ENCODE data around the gene RNF220. TPM values are rescaled to one million over a fixed set of nuclear protein-coding genes. Genes with fewer than 3 reads are reported as not detected.

Gene RNF220
- total and polyA plus RNA-seq, 12 donors = 41.8 to 82.5 (median 58.0) TPM

- no peaks in the 10 kb centered on the region for H3K9me3 ChIP-seq
- no peaks in the 10 kb centered on the region for H3K36me3 ChIP-seq
- H3K27ac ChIP-seq = no peak overlapping the region
- intact Hi-C loops (cut with DNase I) = loop anchor here in 5 of 10 donors (5.0 to 10.0 kb wide), 3 partner anchors 64 to 82 kb away; no protein-coding TSS in a partner anchor
- H3K27me3 ChIP-seq = peaks cover 0 to 70% (median 62%) of the 10 kb centered on the region in 7 donors
- H3K4me1 ChIP-seq = peaks cover 14 to 67% (median 45%) of the 10 kb centered on the region in 9 donors
- no peak for TF ChIP-seq CTCF (IDR thresholded peaks at IDR 0.05)
- no peak overlapping the region for H3K4me3 ChIP-seq
- ATAC-seq = no peak
- 89 to 93% methylated on average over 2 of the region's 2 CpGs for WGBS, 2 donors
- DNase-seq = no peak
These were observed 15.5 kb downstream of the RNF220 start for GRCh38 chr1:44420535-44420934.

GRCh38 chr1:44421446-44421884, 16.4 kb downstream of the RNF220 start:
- Histone ChIP-seq H3K27me3 (peaks cover 0 to 65% (median 54%) of the 10 kb centered on the region in 7 donors), H3K27ac (peak overlapping the region in 8 of 10 donors; percentile 5 to 81 (median 49)), H3K36me3 (no peaks in the 10 kb centered on the region), H3K4me3 (no peak overlapping the region), H3K9me3 (no peaks in the 10 kb centered on the region), H3K4me1 (peaks cover 14 to 68% (median 48%) of the 10 kb centered on the region in 9 donors)
- TF ChIP-seq CTCF (IDR thresholded peaks at IDR 0.05) = no peak
- DNase-seq (no peak), ATAC-seq (no peak)
- 36 to 49% methylated on average over 4 of the region's 4 CpGs for WGBS, 2 donors
- intact Hi-C loops (cut with DNase I) = loop anchor here in 5 of 10 donors (5.0 to 10.0 kb wide), 3 partner anchors 63 to 81 kb away; no protein-coding TSS in a partner anchor

- H3K36me3 ChIP-seq = no peaks in the 10 kb centered on the region
- TF ChIP-seq CTCF (IDR thresholded peaks at IDR 0.05) = no peak
- DNase-seq (peak in 1 of 2 donors; percentile 25), ATAC-seq (peak in 6 of 8 donors; percentile 19 to 83 (median 74))
- peaks cover 14 to 63% (median 47%) of the 10 kb centered on the region in 9 donors for H3K4me1 ChIP-seq
- no peaks in the 10 kb centered on the region for H3K9me3 ChIP-seq
- 49 to 65% methylated on average over 6 of the region's 6 CpGs for WGBS, 2 donors
- peaks cover 0 to 64% (median 47%) of the 10 kb centered on the region in 7 donors for H3K27me3 ChIP-seq
- peak overlapping the region in 8 of 10 donors; percentile 5 to 81 (median 49) for H3K27ac ChIP-seq
- intact Hi-C loops (cut with DNase I) = loop anchor here in 5 of 10 donors (2.0 to 10.0 kb wide), 4 partner anchors 17 to 80 kb away; partner anchors contain the start of gene RNF220 (in 1 of the 5)
- no peak overlapping the region for H3K4me3 ChIP-seq
These were observed 17.1 kb downstream of the RNF220 start for GRCh38 chr1:44422161-44422560.

- no peak for TF ChIP-seq CTCF (IDR thresholded peaks at IDR 0.05)
- intact Hi-C loops (cut with DNase I) = loop anchor here in 5 of 10 donors (2.0 to 10.0 kb wide), 4 partner anchors 19 to 78 kb away; partner anchors contain the start of gene RNF220 (in 1 of the 5)
- H3K4me1 ChIP-seq = peaks cover 11 to 51% (median 36%) of the 10 kb centered on the region in 9 donors
- DNase-seq (peak; percentile 27 to 77), ATAC-seq (peak; percentile 85 to 95 (median 92))
- no peaks in the 10 kb centered on the region for H3K36me3 ChIP-seq
- H3K4me3 ChIP-seq = peak overlapping the region in 4 of 10 donors; percentile 8 to 24 (median 15)
- no peaks in the 10 kb centered on the region for H3K9me3 ChIP-seq
- 11% methylated on average over 19 of the region's 19 CpGs for WGBS, 2 donors
- peak overlapping the region in 9 of 10 donors; percentile 9 to 81 (median 37) for H3K27ac ChIP-seq
- H3K27me3 ChIP-seq = peaks cover 0 to 63% (median 30%) of the 10 kb centered on the region in 7 donors
These were observed 18.8 kb downstream of the RNF220 start for GRCh38 chr1:44423591-44424537.

Data from heart right ventricle (tissue), 16 donors.